ENCODE data around the gene ELN.
"Not testable (repeated sequence)": the region's sequence is repeated elsewhere in the genome, so short reads cannot be mapped to it uniquely, and the experiment has no call there.

ELN gene

GRCh38 chr7:74002474-74003017 lies 25.4 kb upstream of the ELN start:
- DNase-seq = no peak

GRCh38 chr7:74003621-74004020 lies 24.4 kb upstream of the ELN start:
- DNase-seq = no peak

GRCh38 chr7:74006032-74006431 lies 21.9 kb upstream of the ELN start:
- DNase-seq = no peak

- no peak for DNase-seq
These were observed 21.3 kb upstream of the ELN start for GRCh38 chr7:74006451-74007241.

- no peak for DNase-seq
These were observed 20.8 kb upstream of the ELN start for GRCh38 chr7:74007242-74007567.

GRCh38 chr7:74008687-74009086 lies 19.3 kb upstream of the ELN start:
- no peak for DNase-seq

GRCh38 chr7:74009719-74010118 lies 18.3 kb upstream of the ELN start:
- no peak for DNase-seq

- DNase-seq = no peak
These were observed 17.6 kb upstream of the ELN start for GRCh38 chr7:74010407-74010806.

GRCh38 chr7:74011421-74011820 lies 16.6 kb upstream of the ELN start:
- DNase-seq = not testable (repeated sequence)

GRCh38 chr7:74012842-74013249 lies 15.1 kb upstream of the ELN start:
- no peak for DNase-seq

GRCh38 chr7:74013539-74014272 lies 14.3 kb upstream of the ELN start:
- DNase-seq = no peak

- no peak for DNase-seq
These were observed 13.0 kb upstream of the ELN start for GRCh38 chr7:74014931-74015330.

- DNase-seq = no peak
These were observed 12.3 kb upstream of the ELN start for GRCh38 chr7:74015670-74016069.

GRCh38 chr7:74017125-74017524 lies 10.8 kb upstream of the ELN start:
- DNase-seq = no peak

- DNase-seq = no peak
These were observed 9.6 kb upstream of the ELN start for GRCh38 chr7:74018246-74018895.

- no peak for DNase-seq
These were observed 8.8 kb upstream of the ELN start for GRCh38 chr7:74019149-74019548.

GRCh38 chr7:74020390-74020789 lies 7.6 kb upstream of the ELN start:
- no peak for DNase-seq

GRCh38 chr7:74021546-74022320 lies 6.2 kb upstream of the ELN start:
- no peak for DNase-seq

GRCh38 chr7:74022507-74022906 lies 5.5 kb upstream of the ELN start:
- no peak for DNase-seq

- no peak for DNase-seq
These were observed 4.9 kb upstream of the ELN start for GRCh38 chr7:74023092-74023536.

GRCh38 chr7:74023786-74024185 lies 4.2 kb upstream of the ELN start:
- DNase-seq = no peak

GRCh38 chr7:74025146-74025545 lies 2.8 kb upstream of the ELN start:
- no peak for DNase-seq

GRCh38 chr7:74025730-74026129 lies 2.2 kb upstream of the ELN start:
- no peak for DNase-seq

Data from NCI-H1048 (cell line).